HG02981 (cell line): ENCODE results near the gene OSM.
"Not testable (repeated sequence)": the region's sequence is repeated elsewhere in the genome, so short reads cannot be mapped to it uniquely, and the experiment has no call there.

Source experiments
- ATAC-seq: cut with Tn5 transposase; IDR thresholded peaks from one replicate; pipeline ENCODE4 v1.9.1; 2021; ENCODE audit warnings: mild to moderate bottlenecking, moderate library complexity; ENCODE audit not compliant: unreplicated experiment

Gene OSM

GRCh38 chr22:30230330-30230729 is 36.3 kb downstream of the OSM start:
- no peak for ATAC-seq

- ATAC-seq = no peak
Observed at GRCh38 chr22:30228509-30229359, 37.9 kb downstream of the OSM start.

- ATAC-seq = no peak
Observed at GRCh38 chr22:30227438-30228228, 39.0 kb downstream of the OSM start.

DNA sequence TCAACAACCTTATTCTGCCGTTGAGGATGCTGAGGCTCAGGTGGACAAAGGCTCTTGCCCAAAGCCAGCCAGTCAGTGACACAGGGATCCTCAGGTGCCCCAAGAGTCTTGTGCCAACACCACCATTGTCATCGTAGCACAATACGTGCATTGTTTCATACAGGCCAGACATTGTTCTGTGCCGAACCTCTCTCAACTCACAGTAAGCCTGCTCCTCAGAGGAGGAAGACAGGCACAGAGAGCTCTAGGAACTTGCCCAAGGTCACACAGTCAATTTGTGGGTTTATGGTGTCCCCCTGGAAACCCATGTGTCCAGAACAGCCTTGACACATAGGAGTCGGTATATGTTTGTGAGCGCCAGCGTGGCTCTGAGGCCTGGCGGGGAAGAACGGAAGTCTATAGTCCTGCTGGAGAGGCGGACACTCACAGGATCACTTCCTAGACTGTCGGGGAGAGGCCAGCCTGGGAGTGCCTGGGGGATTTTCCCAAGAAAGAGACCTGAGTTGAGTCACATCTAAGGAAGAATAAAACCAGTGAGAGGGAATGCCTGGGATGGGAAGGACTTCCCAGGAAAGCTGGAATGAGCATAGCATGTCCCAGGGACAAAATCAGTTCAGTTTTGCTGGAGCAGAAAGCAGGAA is 40.3 kb downstream of the OSM start:
- no peak for ATAC-seq

DNA sequence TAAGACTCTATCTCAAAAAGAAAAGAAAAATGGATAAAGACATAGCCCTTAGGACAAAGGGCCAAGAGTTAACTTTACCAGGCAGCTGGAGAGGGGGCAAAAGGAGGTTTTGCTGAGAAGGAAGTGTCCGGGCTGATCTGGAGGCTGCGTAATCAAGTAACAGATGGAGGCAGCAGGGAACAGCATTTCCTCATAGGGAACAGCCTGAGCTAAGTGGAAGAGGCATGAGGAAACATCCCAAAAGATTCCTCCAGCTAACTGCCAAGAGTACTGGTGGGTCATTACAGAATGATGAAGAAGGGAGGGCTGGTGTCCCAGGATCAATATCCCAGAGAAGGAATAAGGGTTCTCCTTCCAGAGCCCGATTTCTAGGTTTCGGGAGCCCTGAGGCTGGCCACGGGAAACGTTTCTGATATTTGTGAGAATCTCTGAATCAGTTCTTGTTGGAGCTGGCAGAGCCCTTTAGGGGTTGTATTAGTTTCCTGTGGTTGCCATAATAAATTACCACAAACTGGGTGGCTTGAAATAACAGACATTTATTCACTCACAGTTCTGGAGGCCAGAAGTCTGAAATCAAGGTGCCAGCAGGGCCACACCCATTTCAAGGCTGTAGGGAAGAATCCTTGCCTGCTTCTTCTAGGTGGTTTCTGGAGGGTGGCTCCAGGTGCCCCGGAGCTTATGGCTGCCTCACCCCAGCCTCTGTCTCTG is 41.3 kb downstream of the OSM start:
- no peak for ATAC-seq

DNA sequence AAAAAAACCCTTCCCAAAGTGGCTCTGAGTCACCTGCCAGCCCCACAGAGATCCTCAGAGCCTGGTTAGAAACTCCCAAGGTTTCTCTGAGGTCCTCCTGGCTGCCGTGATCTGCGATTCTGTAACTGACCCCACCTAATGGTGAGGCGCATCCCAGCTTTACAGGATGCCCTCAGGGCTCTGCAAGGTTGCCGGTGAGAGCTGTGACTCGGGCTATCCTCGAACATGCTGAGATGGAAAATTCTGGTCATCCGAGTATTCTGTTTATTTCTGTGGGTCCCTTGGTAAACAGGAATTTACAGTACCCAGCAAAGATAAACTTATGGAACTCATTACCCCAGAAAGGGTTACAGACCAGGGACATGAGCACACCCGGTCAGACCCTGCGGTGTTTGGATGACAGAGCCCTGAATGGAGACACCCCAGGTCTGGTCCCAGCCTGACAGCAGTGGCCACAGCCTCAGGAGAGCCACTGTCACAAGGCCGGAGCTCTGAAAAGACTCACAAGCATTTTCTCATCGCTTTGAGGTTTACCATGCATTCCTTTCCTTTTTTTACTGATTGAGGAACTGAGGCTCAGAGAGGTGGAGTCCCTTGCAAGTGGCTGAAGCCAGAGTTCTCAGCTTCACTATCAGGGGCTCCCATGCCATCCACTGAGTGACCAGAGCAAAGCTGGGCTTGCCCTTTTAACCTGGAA is 42.3 kb downstream of the OSM start:
- no peak for ATAC-seq

- no peak for ATAC-seq
Observed at GRCh38 chr22:30223303-30223702, 43.3 kb downstream of the OSM start.

GRCh38 chr22:30222321-30222720 is 44.3 kb downstream of the OSM start:
- no peak for ATAC-seq

DNA sequence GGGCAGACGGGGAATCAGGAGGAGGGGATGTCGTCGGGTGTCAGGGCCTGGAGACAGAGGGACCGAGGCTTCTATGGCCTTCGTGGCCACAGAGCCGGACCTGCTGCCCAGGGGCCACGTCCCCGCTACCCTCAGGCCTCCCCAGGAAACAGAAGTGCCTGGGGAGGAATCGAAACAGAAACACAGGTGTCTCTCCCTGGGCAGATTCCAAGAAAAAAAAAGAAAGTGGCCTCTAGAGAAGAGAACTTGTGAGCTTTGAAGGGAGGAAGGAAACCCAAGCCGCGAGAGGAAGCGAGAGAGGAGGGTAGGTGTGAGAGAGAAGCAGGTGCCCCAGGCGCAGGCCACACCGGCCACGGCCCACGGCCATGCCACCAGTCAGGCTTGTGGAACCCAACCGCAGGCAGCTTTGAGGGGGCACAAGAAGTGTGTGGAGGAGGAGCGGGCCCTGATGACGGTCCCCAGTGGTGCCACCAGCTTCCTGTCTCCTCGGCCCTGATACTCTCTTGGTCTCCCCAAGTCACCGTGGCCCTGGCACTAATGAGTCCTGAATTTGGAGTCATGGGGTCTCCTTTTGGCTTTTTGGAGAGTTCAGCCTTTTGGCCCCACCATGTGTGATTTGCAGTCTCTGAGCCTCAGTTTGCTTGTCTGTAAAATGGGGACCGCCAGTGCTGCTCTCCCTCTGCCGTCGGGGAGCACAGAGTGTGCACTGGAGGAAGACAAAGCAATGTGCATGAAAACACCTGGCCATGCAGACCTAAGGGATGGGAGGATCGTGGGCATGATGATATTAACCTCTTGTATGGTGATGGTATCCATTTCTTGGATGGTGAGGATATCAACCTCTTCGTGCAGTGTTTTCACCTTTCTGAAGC is 45.3 kb downstream of the OSM start:
- ATAC-seq = no peak

DNA sequence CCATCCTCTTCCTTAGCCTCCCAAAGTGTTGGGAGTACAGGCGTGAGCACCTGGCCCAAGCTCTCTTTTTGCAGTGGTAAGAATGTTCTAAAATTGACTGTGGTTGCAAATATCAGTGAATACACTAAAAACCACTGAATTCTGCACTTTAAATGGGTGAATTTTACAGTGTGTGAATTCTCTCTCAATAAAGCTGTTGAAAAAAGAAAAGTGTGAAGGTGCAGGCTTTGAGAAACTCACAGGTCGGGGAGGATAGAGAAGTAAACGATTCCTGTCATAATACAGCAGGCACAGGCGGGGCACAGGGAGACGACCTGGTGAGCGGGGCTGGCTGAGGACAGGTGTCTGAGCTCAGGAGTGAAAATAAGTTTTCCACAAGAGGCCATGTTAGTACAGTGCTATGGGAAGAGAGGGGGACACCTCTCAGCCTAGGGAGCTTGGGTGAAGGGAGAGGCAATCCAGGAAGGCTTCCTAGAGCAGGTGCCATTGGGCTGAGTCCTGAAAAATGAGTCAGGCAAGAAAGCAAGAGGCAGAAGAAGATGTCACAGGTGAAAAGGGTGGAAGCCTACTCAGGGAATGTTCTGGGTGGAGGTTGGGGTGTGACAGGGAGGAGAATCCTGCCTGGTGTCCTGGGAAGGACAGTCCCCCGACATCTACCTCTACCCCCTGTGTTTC is 46.2 kb downstream of the OSM start:
- ATAC-seq = no peak

GRCh38 chr22:30219668-30220278 is 46.9 kb downstream of the OSM start:
- ATAC-seq = no peak

DNA sequence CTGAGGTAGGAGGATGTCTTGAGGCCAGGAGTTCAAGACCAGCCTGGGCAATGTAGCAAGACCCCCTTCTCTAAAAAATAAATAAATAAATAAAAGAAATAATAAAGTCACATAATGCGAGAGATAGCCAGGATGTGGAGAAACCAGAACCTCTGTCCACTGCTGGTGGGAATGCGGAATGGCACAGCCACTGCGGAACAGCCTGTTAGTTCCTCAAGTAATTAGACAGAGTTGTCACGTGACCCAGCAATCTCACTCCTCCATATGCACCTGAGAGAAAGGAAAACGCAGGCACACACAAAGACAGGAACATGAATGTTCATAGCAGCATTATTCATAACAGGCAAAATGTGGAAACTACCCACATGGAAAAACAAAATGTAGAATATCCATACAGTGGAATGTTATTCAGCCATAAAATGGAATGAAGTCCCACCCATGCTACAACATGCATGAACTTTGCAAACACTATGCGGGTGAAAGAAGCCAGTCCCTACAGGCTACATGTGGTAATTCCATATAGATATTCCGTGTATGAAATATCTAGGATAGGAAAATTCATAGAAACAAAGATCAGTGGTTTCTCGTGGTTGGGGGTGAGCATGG is 47.5 kb downstream of the OSM start:
- no peak for ATAC-seq

GRCh38 chr22:30217698-30218560 is 48.7 kb downstream of the OSM start:
- no peak for ATAC-seq

GRCh38 chr22:30216710-30217109 is 49.9 kb downstream of the OSM start:
- ATAC-seq = no peak

DNA sequence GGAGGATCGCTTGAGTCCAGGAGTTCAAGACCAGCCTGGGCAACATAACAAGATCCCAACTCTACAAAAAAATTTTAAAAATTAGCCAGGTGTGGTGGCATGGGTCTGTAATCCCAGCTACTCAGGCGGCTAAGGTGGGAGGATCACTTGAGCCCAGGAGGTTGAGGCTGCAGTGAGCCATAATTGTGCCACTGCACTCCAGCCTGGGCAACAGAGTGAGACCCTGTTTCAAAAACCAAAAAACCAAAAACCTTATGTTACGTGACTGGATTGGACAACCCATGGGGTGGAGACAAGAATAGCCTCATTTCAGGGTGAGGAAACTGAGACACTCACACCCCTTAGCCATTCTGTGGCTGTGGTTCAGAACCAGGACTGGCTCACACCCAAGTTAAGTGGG is 50.4 kb downstream of the OSM start:
- not testable (repeated sequence) for ATAC-seq

GRCh38 chr22:30214703-30215407 is 51.8 kb downstream of the OSM start:
- no peak for ATAC-seq
